Hepatocyte (in vitro differentiated cells): ENCODE results near the gene PTPRN2. TPM values are rescaled to one million over a fixed set of nuclear protein-coding genes. Genes with fewer than 3 reads are reported as not detected.

Experiments used
- DNase-seq: peaks from one replicate; pipeline ENCODE4 v3.0.0-alpha.2; 2016; ENCODE audit warnings: low spot score
- H2AFZ ChIP-seq: fragments of 200-600 bp; sonication (generic); 2 replicates; pipeline ENCODE4 v1.6.0; 2016; ENCODE audit warnings: antibody characterized with exemption, mild to moderate bottlenecking
- H3K27ac ChIP-seq: fragments of 200-600 bp; sonication (generic); 2 replicates; pipeline ENCODE4 v1.5.1; 2016; ENCODE audit warnings: mild to moderate bottlenecking
- H3K27me3 ChIP-seq: fragments of 200-600 bp; sonication (generic); 2 replicates; pipeline ENCODE4 v1.6.1; 2016
- H3K36me3 ChIP-seq: fragments of 200-600 bp; sonication (generic); replicated peaks from 2 replicates; pipeline ENCODE4 v1.5.1; 2016; ENCODE audit warnings: low read depth; ENCODE audit not compliant: insufficient read depth
- H3K4me1 ChIP-seq: fragments of 200-600 bp; sonication (generic); 2 replicates; pipeline ENCODE4 v1.5.1; 2016; ENCODE audit warnings: mild to moderate bottlenecking, moderate library complexity; ENCODE audit not compliant: insufficient read depth
- H3K4me2 ChIP-seq: fragments of 200-600 bp; sonication (generic); 2 replicates; pipeline ENCODE4 v1.6.0; 2016
- H3K4me3 ChIP-seq: fragments of 200-600 bp; sonication (generic); 2 replicates; pipeline ENCODE4 v1.5.1; 2016; ENCODE audit warnings: mild to moderate bottlenecking
- H3K79me2 ChIP-seq: fragments of 200-600 bp; sonication (generic); 2 replicates; pipeline ENCODE4 v1.6.0; 2017; ENCODE audit warnings: mild to moderate bottlenecking
- H3K9me2 ChIP-seq: fragments of 200-600 bp; sonication (generic); replicated peaks from 2 replicates; pipeline ENCODE4 v1.6.0; 2017; ENCODE audit warnings: mild to moderate bottlenecking; ENCODE audit not compliant: insufficient read depth
- H3K9me3 ChIP-seq: fragments of 200-600 bp; sonication (generic); 2 replicates; pipeline ENCODE4 v1.5.1; 2016; ENCODE audit warnings: low read depth, mild to moderate bottlenecking
- H4K20me1 ChIP-seq: fragments of 200-600 bp; sonication (generic); 2 replicates; pipeline ENCODE4 v1.6.0; 2016; ENCODE audit warnings: mild to moderate bottlenecking; ENCODE audit not compliant: insufficient read depth, poor library complexity, severe bottlenecking
- CTCF ChIP-seq: fragments of 200-600 bp; sonication (generic); IDR thresholded peaks from 2 replicates; pipeline ENCODE4 v1.5.1; 2016; ENCODE audit warnings: antibody characterized with exemption, mild to moderate bottlenecking; ENCODE audit not compliant: poor library complexity
- EZH2 ChIP-seq: fragments of 200-600 bp; sonication (generic); IDR thresholded peaks from 2 replicates; pipeline ENCODE4 v1.6.1; 2016; ENCODE audit warnings: antibody characterized with exemption, mild to moderate bottlenecking, borderline replicate concordance
- EZH2phosphoT487 ChIP-seq: fragments of 200-600 bp; sonication (generic); IDR thresholded peaks from one replicate; pipeline ENCODE4 v1.6.1; 2018; ENCODE audit warnings: antibody characterized with exemption, mild to moderate bottlenecking, low read depth, moderate library complexity; ENCODE audit not compliant: unreplicated experiment, severe bottlenecking
- WGBS: methylation state at CpG from one replicate; pipeline ENCODE4 v1.1.6; 2016; ENCODE audit warnings: low lambda C conversion rate; ENCODE audit errors: missing lambda C conversion rate; 5-methylcytosine and 5-hydroxymethylcytosine counted together
- polyA plus RNA-seq: library from polyadenylated mRNA; unstranded; fragments of >200 nt; fragmentation: Nextera tagmentation; extraction: Ambion mirVana; gene quantifications from 2 replicates; pipeline ENCODE4 v1.2.1, GENCODE V29; 2016
- total RNA-seq: library from RNA; depleted of rRNA; stranded (reverse); fragments of >200 nt; gene quantifications from 2 replicates; pipeline ENCODE4 v1.2.3, GENCODE V29; 2014

The PTPRN2 gene
- total and polyA plus RNA-seq, 2 experiments from 2014 or later, result 2.1 to 3.3 TPM

- no peaks in the 10 kb centered on the region for H3K4me1 ChIP-seq
- DNase-seq, result no peak
- H2AFZ ChIP-seq, result no peak overlapping the region
- H3K9me2 ChIP-seq, result no peaks in the 10 kb centered on the region
- H3K4me3 ChIP-seq, result no peak overlapping the region
- H3K79me2 ChIP-seq, result no peaks in the 10 kb centered on the region
- WGBS, result 74% methylated on average over 3 of the region's 3 CpGs
- no peak for TF ChIP-seq EZH2phosphoT487
- TF ChIP-seq EZH2, result no peak
- no peak for TF ChIP-seq CTCF
- no peaks in the 10 kb centered on the region for H4K20me1 ChIP-seq
- no peak overlapping the region for H3K4me2 ChIP-seq
- no peaks in the 10 kb centered on the region for H3K9me3 ChIP-seq
- no peaks in the 10 kb centered on the region for H3K36me3 ChIP-seq
- no peak overlapping the region for H3K27ac ChIP-seq
- H3K27me3 ChIP-seq, result no peaks in the 10 kb centered on the region
Measured at GRCh38 chr7:158367634-158367982, 220.0 kb downstream of the PTPRN2 start.

GRCh38 chr7:158366916-158367633 is 220.5 kb downstream of the PTPRN2 start:
- DNase-seq, result no peak
- 87% methylated on average over 19 of the region's 19 CpGs for WGBS
- no peak overlapping the region for H2AFZ ChIP-seq
- H3K79me2 ChIP-seq, result no peaks in the 10 kb centered on the region
- H3K4me2 ChIP-seq, result no peak overlapping the region
- no peak overlapping the region for H3K4me3 ChIP-seq
- H4K20me1 ChIP-seq, result no peaks in the 10 kb centered on the region
- H3K9me2 ChIP-seq, result no peaks in the 10 kb centered on the region
- no peaks in the 10 kb centered on the region for H3K27me3 ChIP-seq
- TF ChIP-seq EZH2 (no peak), EZH2phosphoT487 (no peak), CTCF (no peak)
- no peaks in the 10 kb centered on the region for H3K36me3 ChIP-seq
- H3K9me3 ChIP-seq, result no peaks in the 10 kb centered on the region
- no peak overlapping the region for H3K27ac ChIP-seq
- no peaks in the 10 kb centered on the region for H3K4me1 ChIP-seq

- Histone ChIP-seq H3K27ac (no peak overlapping the region), H3K4me3 (no peak overlapping the region), H3K27me3 (no peaks in the 10 kb centered on the region), H3K9me3 (no peaks in the 10 kb centered on the region), H3K9me2 (no peaks in the 10 kb centered on the region), H4K20me1 (no peaks in the 10 kb centered on the region), H3K4me1 (no peaks in the 10 kb centered on the region), H2AFZ (no peak overlapping the region), H3K4me2 (no peak overlapping the region), H3K36me3 (no peaks in the 10 kb centered on the region), H3K79me2 (no peaks in the 10 kb centered on the region)
- no peak for DNase-seq
- WGBS, result 81% methylated on average over 14 of the region's 19 CpGs
- TF ChIP-seq EZH2phosphoT487 (no peak), CTCF (no peak), EZH2 (no peak)
Measured at GRCh38 chr7:158366346-158366745, 221.3 kb downstream of the PTPRN2 start.
